GDM1 (cell line): Measurements from ENCODE around the gene HSPA8.

Source experiments
- DNase-seq: peaks from one replicate; lab custom pipeline; 2025; lab: John Stamatoyannopoulos, UW

Gene HSPA8

GRCh38 chr11:123047266-123047946 lies 14.5 kb downstream of the HSPA8 start:
- DNase-seq = no peak

- no peak for DNase-seq
Observed at GRCh38 chr11:123046473-123047259, 15.3 kb downstream of the HSPA8 start.

GRCh38 chr11:123045101-123045500 lies 16.8 kb downstream of the HSPA8 start:
- DNase-seq = no peak

GRCh38 chr11:123041185-123041584 lies 20.8 kb downstream of the HSPA8 start:
- DNase-seq = no peak

- DNase-seq = no peak
Observed at GRCh38 chr11:123040111-123040432, 21.9 kb downstream of the HSPA8 start.

GRCh38 chr11:123035831-123036230 lies 26.1 kb downstream of the HSPA8 start:
- DNase-seq = no peak

GRCh38 chr11:123034597-123034996 lies 27.3 kb downstream of the HSPA8 start:
- DNase-seq = no peak

- DNase-seq = no peak
Observed at GRCh38 chr11:123033895-123034294, 28.0 kb downstream of the HSPA8 start.

GRCh38 chr11:123030517-123030916 lies 31.4 kb downstream of the HSPA8 start:
- DNase-seq = no peak

- DNase-seq = peak; percentile 34
Observed at GRCh38 chr11:123020968-123021367, 41.0 kb downstream of the HSPA8 start.

GRCh38 chr11:123018702-123019101 lies 43.2 kb downstream of the HSPA8 start:
- DNase-seq = no peak

GRCh38 chr11:123011510-123011909 lies 50.4 kb downstream of the HSPA8 start:
- DNase-seq = no peak
